HG03565 (cell line): ENCODE measurements around the gene CFH.
"Not testable (repeated sequence)": the region's sequence is repeated elsewhere in the genome, so short reads cannot be mapped to it uniquely, and the experiment has no call there.

Experiments used
- ATAC-seq: cut with Tn5 transposase; IDR thresholded peaks from one replicate; pipeline ENCODE4 v1.9.1; 2021; ENCODE audit warnings: mild to moderate bottlenecking, moderate library complexity; ENCODE audit not compliant: unreplicated experiment

Gene CFH

DNA sequence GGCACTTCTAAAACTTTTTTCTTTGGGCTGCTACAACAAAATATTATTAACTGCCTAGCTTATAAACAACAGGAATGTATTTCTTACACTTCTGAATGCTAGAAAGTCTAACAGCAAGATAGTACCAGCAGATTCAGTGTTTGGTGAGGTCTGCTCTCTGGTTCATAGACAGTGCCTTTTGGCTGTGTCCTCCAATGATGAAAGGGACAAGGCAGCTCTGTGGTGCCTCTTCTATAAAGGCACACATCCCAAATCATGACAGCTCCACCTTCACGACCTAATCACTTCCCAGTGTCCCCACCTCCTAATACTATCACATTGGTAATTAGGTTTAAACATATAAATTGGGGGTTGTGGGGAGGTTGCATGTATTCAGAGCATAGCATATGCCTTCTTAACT lies 9.5 kb downstream of the CFH start:
- no peak for ATAC-seq

DNA sequence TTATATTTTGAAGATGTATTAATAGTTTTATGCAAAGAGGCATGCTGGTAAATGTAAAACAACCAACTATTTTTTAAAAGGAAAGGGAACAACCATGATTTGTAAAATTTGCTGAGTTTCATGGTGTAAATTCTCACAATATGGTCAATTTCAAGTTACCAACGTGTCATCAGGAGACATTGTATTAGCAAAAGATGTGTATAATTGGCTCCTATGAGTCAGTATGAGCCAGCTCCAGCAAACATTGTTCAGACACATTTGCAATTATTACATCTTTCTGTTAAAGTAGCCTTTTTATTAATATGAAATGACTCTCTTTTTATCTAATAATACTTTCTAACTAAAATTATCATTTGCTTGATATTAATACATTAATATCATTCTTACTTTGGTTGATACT lies 15.3 kb downstream of the CFH start:
- ATAC-seq: no peak

- no peak for ATAC-seq
Measured at GRCh38 chr1:196669051-196669450, 17.2 kb downstream of the CFH start.

- no peak for ATAC-seq
Measured at GRCh38 chr1:196669693-196670092, 17.9 kb downstream of the CFH start.

- no peak for ATAC-seq
Measured at GRCh38 chr1:196674908-196675307, 23.1 kb downstream of the CFH start.

DNA sequence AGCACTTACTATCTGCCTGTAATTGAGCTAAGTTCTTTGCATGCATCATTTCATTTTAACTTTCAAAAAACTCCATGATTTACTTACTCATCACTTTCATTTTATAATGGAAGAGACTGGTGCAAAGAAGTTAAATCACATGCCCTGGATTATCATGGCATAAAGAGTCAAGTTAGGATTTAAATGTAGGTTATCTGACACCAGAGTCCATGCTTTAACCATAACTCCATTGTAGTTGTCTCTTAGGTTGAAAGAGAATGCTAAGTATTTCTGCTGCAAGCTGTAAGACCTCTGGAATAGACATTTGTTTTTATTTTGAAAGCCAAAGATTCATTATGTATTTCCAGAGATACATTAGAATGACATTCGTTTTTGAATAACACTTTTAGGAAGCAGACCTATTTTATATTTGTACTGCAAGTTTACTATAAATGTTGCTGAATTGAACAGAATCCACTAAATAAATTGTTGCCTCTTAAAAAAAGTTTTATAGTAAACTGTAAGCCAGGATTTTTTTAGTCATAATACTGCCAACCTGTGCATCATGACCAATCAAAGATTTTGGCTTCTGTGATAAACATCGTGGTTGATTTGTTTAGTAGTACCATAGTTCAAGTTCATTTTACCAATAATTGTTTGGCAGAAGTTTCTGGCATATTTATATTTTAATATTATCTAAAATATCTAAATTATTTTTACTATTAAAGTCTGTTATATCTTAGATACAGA lies 26.1 kb downstream of the CFH start:
- no peak for ATAC-seq

DNA sequence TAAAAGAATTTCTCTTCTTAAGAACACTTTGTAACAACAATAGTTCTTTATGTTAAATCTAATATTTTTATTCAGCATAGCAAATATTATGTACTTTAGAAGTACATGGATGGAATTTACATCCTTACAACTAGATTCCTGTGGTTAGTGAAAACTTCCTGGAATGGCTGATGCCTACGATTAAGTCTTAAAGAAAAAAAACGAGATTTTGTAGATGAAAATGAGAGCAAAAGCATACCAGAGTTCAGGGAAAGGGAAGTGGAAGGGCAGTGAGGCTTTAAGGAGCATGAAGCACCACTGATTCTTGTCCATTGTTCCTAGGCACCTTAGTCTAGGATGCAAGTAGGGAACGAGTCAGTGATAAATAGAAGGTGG lies 26.7 kb downstream of the CFH start:
- ATAC-seq: no peak

DNA sequence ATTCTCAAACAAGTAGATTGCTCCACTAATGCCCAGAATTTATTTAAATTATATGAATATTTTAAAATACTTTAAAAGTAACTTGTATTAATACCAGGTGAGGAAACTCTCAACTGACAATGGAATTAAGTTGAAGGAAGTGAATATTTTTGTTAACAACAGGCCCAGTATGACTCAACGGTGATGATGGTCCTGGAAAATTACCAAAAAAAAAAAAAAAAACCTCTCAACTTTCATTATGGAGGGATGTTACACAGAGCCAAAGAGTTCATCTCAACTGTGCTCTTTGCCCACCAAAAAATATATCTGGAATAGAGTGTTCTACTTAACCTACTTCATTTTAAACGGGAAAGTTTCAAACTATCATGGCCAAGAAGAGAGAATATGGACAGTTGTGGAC lies 28.3 kb downstream of the CFH start:
- ATAC-seq: no peak

GRCh38 chr1:196684476-196684875 lies 32.6 kb downstream of the CFH start:
- no peak for ATAC-seq

DNA sequence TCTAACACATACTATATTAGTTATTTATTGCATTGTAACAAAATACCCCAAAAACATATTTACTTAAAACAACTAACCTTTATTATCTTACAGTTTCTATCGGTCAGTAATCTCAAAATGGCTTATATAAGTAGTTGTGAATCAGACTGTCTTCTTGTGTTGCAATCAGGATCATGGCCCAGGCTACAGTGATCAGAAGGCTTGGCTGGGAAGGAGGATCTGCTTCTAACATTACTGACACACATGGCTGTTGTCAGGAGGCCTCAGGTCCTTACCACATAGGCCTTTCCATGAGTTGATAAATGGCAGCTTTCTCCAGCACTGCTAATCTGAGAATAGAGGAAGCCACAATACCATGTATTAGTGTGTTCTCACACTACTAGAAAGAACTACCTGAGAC lies 33.7 kb downstream of the CFH start:
- no peak for ATAC-seq

DNA sequence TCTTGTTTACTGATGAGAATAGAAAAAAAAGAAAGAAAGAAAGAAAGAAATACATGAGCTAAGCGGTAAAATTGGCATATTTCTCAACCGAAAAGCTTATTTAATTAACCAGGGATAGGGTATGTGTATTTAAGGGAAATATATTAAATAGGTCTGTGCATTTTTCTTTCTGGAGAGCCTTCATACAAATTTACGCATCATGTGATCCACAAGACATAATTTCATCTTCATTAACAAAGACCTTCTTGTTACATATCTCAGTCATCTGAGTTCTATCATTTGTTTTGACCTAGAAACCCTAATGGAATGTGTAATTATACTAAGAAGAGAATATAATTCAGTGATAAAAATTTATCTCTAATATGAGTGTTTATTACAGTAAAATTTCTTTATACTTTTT lies 37.2 kb downstream of the CFH start:
- ATAC-seq: no peak

- ATAC-seq: no peak
Measured at GRCh38 chr1:196690582-196690981, 38.7 kb downstream of the CFH start.

DNA sequence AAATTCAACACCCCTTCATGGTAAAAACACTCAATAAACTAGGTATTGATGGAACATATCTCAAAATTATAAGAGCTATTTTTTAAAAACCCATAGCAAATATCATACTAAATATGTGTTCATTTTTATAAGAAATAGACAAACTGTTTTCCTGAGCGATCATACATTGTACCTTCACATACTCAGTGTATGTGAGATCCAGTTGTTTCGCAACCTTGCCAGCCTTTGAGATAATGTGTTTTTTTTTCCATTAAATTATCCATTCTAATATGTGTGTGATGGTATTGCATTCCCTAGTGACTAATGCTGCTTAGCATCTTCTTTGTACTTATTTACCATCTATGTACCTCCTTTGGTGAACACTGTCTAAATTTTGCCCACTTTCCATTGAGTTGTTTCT lies 47.1 kb downstream of the CFH start:
- ATAC-seq: no peak

DNA sequence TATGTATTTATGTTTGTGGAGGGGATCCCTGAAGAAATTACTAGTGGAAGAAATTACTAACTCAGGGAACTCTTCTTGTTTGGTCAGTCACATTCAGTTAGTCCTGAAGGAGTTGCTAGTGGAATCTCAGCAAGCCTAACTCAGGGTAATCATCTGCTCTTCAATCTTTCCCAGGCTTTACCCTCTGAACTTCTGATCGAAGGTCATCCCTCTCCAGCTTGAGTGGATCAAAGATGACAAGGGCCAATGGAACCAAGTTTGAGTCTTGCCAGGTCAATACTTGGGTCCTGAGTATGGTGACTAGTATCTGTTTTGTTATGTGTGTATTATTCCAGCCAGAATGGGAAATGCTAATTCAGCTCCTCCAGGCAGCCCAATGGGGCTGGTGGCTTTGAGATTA lies 49.3 kb downstream of the CFH start:
- ATAC-seq: no peak

DNA sequence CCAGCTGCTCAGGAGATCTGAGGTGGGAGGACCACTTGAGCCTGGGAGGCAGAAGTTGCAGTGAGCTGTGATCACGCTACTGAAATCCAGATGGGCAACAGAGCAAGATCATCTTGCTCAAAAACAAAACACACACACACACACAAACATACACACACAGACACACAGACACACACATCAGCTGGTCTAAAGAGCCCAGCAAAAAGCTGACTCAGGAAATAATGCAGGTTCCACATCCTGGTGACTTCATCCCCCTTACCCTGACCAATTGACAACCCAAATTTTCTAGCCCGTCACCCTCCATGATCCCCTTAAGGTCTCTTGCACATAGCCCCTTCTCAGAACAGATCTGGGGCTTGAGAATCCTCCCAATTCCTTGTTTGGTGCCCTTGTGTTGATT lies 58.0 kb downstream of the CFH start:
- ATAC-seq: not testable (repeated sequence)

DNA sequence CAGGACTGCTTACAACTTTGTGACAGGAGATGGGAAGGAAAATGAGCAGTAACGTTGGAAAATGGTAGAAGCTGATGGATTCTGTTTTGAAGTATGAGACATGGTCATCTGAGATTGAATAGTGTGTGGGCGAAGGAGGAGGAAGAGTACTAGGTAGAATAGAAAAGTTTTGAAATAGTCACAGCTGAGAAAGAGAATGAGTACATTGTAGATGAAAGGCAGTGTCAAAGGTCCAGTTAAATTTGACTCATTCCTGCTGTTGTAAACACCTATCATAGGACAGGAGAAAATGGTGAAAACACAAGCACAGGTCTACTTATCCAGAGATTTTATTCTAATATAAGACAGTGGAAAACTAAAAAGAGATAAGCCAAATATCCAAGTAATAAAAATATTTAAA lies 66.0 kb downstream of the CFH start:
- ATAC-seq: no peak

- peak; percentile 95 for ATAC-seq
Measured at GRCh38 chr1:196723325-196724185, 71.7 kb downstream of the CFH start.

DNA sequence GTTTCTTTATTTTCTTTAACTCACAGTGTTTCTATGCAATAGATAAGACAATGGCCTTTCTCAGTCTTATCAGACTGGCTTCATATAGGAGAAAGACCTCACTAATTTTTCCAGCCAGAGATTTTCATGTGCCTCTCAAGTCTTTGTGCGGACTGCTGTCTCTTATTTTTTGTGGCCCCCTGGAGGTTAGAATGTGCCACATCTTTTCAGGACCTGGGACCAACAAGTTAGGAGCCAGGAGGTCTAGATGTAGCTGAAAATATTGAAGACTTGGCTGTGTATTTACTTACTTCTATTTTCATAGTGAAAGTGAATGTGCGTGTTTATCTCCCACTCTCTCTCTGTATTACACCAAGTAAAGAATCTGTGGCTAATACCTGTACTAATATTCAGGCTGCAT lies 80.7 kb downstream of the CFH start:
- ATAC-seq: no peak

DNA sequence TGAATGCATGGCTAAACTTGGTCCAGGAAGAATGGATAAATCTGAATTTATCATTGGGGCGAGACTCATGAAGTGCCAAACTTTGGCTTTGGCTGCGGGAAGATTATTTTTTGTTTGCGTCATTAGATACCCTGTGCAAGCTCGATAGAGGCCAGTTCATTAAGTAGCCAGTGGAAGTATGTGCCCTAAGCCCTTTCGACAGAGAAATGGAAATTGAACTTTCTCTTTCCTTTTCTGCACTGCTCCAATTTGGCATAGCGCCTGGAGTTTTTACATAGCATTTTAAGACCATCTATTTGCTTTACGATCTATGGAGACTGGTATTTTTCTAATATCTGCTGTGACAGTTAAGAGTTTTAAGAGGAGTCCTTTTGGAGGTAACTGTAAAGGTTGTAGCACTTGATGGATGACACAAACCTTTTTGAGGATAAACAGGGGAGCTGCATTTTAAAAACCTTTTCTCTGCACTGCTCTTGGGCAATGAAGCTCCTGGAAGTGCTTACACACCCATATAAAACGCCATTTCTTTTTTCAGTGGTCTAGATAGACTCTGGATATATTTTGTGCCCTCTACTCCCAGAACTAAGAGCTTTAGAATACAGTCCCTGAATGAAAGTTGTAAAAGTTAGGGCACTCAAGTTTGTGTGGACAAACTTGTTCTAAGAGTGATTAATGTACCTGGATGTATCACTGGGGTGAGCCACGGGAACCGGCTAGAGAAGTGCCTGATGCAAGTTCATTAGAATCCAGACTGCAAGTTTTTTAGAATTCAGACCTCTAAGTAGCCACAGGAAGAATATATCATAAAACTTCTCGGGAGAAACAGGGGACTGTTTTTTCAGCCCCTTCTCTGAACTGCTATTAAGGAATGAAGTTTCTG lies 81.5 kb downstream of the CFH start:
- no peak for ATAC-seq

- ATAC-seq: no peak
Measured at GRCh38 chr1:196734006-196734405, 82.2 kb downstream of the CFH start.

DNA sequence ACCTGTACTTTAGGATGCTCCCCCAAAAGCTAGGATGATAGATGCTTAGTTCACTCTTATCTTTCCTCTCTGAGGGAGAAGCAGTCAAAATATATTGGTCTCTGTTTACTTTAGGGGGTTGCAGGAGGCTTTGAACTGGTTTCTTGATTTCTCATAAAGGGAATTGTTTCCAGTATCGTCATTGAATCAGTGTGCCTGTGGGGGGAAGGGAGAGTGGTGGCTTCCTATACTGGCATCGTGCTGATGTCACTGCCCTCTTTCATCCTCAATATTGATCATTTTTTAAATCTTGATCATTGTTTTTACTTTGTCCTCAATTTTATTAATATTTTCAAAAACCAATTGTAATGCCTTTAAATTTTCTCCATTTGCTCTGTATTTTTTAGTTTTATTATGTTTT lies 82.6 kb downstream of the CFH start:
- no peak for ATAC-seq

- ATAC-seq: no peak
Measured at GRCh38 chr1:196738730-196739129, 86.9 kb downstream of the CFH start.
